Endothelial cell of umbilical vein (primary cell): ENCODE data around the gene ACVR2B. TPM values are rescaled to one million over a fixed set of nuclear protein-coding genes. Genes with fewer than 3 reads are reported as not detected.

Experiments
- BruUV-seq: library from RNA; stranded (reverse); fragments of 400-500 nt; replicated peaks from 2 replicates; lab custom pipeline; 2021; lab: Mats Ljungman, UMichigan
- CTCF ChIA-PET: fragments of 300-600, 350-600 bp; sonication (Branson Sonifier 250); formaldehyde crosslinking; loops from one replicate; lab custom pipeline; 2021; ENCODE audit warnings: antibody characterized with exemption, inconsistent platforms; lab: Charles Lee
- POLR2A ChIA-PET: fragments of 300-600, 350-600 bp; sonication (Branson Sonifier 250); formaldehyde crosslinking; loops from one replicate; lab custom pipeline; 2021; ENCODE audit warnings: antibody characterized with exemption, inconsistent platforms; lab: Charles Lee
- DNase-seq: peaks from one replicate; pipeline ENCODE4 v3.0.0-alpha.2; 2011; ENCODE audit warnings: low read depth, low spot score
- FAIRE-seq: peaks from 2 replicates; lab custom pipeline; 2011; peaks lifted over from hg19 to GRCh38; lab: Jason Lieb, UNC
- H2AFZ ChIP-seq: 2 replicates; pipeline ENCODE4 v1.6.0; 2012; ENCODE audit warnings: low read depth, low read length, control low read depth, inconsistent platforms
- H3K27ac ChIP-seq: 2 replicates; pipeline ENCODE4 v1.5.1; 2011; ENCODE audit warnings: low read depth, mild to moderate bottlenecking, control low read depth, low read length, moderate library complexity; ENCODE audit not compliant: insufficient read depth
- H3K27me3 ChIP-seq, 2 experiments: 2 replicates each; pipeline versions ENCODE4 v1.6.0 to v1.6.1; 2011; ENCODE audit warnings: low read length in 2 of 2, mixed read lengths in 1 of 2; ENCODE audit not compliant: control insufficient read depth in 2 of 2, insufficient read depth in 2 of 2
- H3K36me3 ChIP-seq, 2 experiments: 2 replicates in 1 of 2; 3 replicates in 1 of 2; pipeline ENCODE4 v1.5.1; 2011; ENCODE audit warnings: low read length in 2 of 2, mild to moderate bottlenecking in 1 of 2, moderate library complexity in 1 of 2; ENCODE audit not compliant: control insufficient read depth in 2 of 2, insufficient read depth in 2 of 2; ENCODE audit errors: extremely low read depth in 1 of 2
- H3K4me1 ChIP-seq: 3 replicates; pipeline ENCODE4 v1.5.1; 2011; ENCODE audit warnings: mild to moderate bottlenecking, low read length; ENCODE audit not compliant: control insufficient read depth, insufficient read depth; ENCODE audit errors: extremely low read depth
- H3K4me2 ChIP-seq: 2 replicates; pipeline ENCODE4 v1.6.1; 2011; ENCODE audit warnings: low read length, control low read depth, mixed read lengths; ENCODE audit not compliant: insufficient read depth
- H3K4me3 ChIP-seq, 3 experiments: fragments of 200-600 bp in 1 of 3; sonication (generic), shearing (Covaris generic) in 1 of 3; replicated peaks in 1 of 3; 2 replicates each; pipeline ENCODE4 v1.5.1; 2011 to 2016; ENCODE audit warnings: control low read depth in 3 of 3, low read length in 3 of 3, mild to moderate bottlenecking in 2 of 3, inconsistent platforms in 1 of 3, low read depth in 1 of 3, moderate library complexity in 1 of 3; ENCODE audit not compliant: insufficient read depth in 1 of 3
- H3K79me2 ChIP-seq: 2 replicates; pipeline ENCODE4 v1.6.0; 2012; ENCODE audit warnings: low read length, inconsistent platforms; ENCODE audit not compliant: control insufficient read depth, insufficient read depth
- H3K9ac ChIP-seq: replicated peaks from 2 replicates; pipeline ENCODE3; 2011; ENCODE audit warnings: low read length, control low read depth; ENCODE audit not compliant: insufficient read depth; ENCODE audit errors: extremely low read depth
- H3K9me1 ChIP-seq: replicated peaks from 3 replicates; pipeline ENCODE4 v1.6.0; 2011; ENCODE audit warnings: mild to moderate bottlenecking, low read length; ENCODE audit not compliant: control insufficient read depth, insufficient read depth; ENCODE audit errors: extremely low read depth
- H3K9me3 ChIP-seq: replicated peaks from 2 replicates; pipeline ENCODE4 v1.5.1; 2012; ENCODE audit warnings: low read length, inconsistent platforms; ENCODE audit not compliant: control insufficient read depth, insufficient read depth
- H4K20me1 ChIP-seq: replicated peaks from 2 replicates; pipeline ENCODE3; 2011; ENCODE audit warnings: mild to moderate bottlenecking, low read length; ENCODE audit not compliant: control insufficient read depth, insufficient read depth; ENCODE audit errors: extremely low read depth
- FOS ChIP-seq: IDR thresholded peaks from 2 replicates; pipeline ENCODE4 v1.6.1; 2011; ENCODE audit warnings: mild to moderate bottlenecking, low read length, moderate library complexity, borderline replicate concordance; ENCODE audit not compliant: insufficient read depth
- JUN ChIP-seq: IDR thresholded peaks from 2 replicates; pipeline ENCODE4 v1.6.1; 2011; ENCODE audit warnings: borderline replicate concordance, low read depth; ENCODE audit not compliant: insufficient read length, insufficient read depth
- MAX ChIP-seq: IDR thresholded peaks from 2 replicates; pipeline ENCODE4 v1.6.1; 2011; ENCODE audit not compliant: insufficient read depth, insufficient read length
- MYC ChIP-seq: IDR thresholded peaks from one replicate; pipeline ENCODE4 v1.6.1; 2011; ENCODE audit warnings: mild to moderate bottlenecking, low read depth, low read length
- POLR2A ChIP-seq: IDR thresholded peaks from 2 replicates; pipeline ENCODE4 v1.6.1; 2012; ENCODE audit warnings: low read depth, mild to moderate bottlenecking, control low read depth, low read length
- POLR2AphosphoS5 ChIP-seq: IDR thresholded peaks from 2 replicates; pipeline ENCODE4 v1.6.1; 2012; ENCODE audit warnings: low read depth, mild to moderate bottlenecking, control low read depth, low read length, moderate library complexity; ENCODE audit not compliant: insufficient read depth
- dilution Hi-C: fragments of 300-500 bp; cut with MboI; formaldehyde crosslinking; loops from one replicate; pipeline ENCODE4 v1.15.0; 2019; ENCODE audit warnings: low sequenced_read_pairs; ENCODE audit not compliant: extremely low pct_ligation_motif_present
- intact Hi-C: fragments of 100-400 bp; cut with micrococcal nuclease; formaldehyde crosslinking; loops from one replicate; pipeline ENCODE4 v1.10.0; 2022
- polyA plus RNA-seq, 4 experiments: library from polyadenylated mRNA; depleted of rRNA in 3 of 4; stranded (reverse) in 3 of 4; unstranded in 1 of 4; fragments of >200 nt; gene quantifications; 2 replicates each; pipeline versions ENCODE4 v1.2.1 to v1.2.3, GENCODE V29; 2011 to 2012; ENCODE audit warnings: missing spikeins in 1 of 4
- total RNA-seq: library from RNA; stranded (reverse); gene quantifications from 2 replicates; pipeline ENCODE4 v1.2.3, GENCODE V29; 2021
- TF ChIP-seq, protein P1 (sequence below), 2 donors: IDR thresholded peaks; 1 replicate in 1 of 2; 2 replicates in 1 of 2; pipeline ENCODE4 v1.5.1; 2011; ENCODE audit warnings: low read length in 2 of 2, mild to moderate bottlenecking in 2 of 2, moderate library complexity in 2 of 2, control low read depth in 1 of 2, inconsistent platforms in 1 of 2, low read depth in 1 of 2; ENCODE audit not compliant: insufficient read depth in 1 of 2; ENCODE audit errors: extremely low read depth in 1 of 2

Gene ACVR2B
- total and polyA plus RNA-seq, 2 donors (not counting 3 experiments of a cell fraction or from before 2014, with no cell fraction given): 2.0 to 4.9 TPM

- H2AFZ ChIP-seq: no peak overlapping the region
- no TSS peak for BruUV-seq
- H3K4me3 ChIP-seq: no peak overlapping the region
- no peak for FAIRE-seq
- no peak for DNase-seq
- H3K4me1 ChIP-seq: no peaks in the 10 kb centered on the region
- no peaks in the 10 kb centered on the region for H3K27me3 ChIP-seq
- H3K79me2 ChIP-seq: no peaks in the 10 kb centered on the region
- H4K20me1 ChIP-seq: no peaks in the 10 kb centered on the region
- H3K27ac ChIP-seq: no peak overlapping the region
- no peaks in the 10 kb centered on the region for H3K9me3 ChIP-seq
- intact Hi-C loops (no loop called here), dilution Hi-C loops (no loop called here)
- CTCF ChIA-PET: interaction anchor here (0.8 kb wide), 1 partner anchor 13 kb away, joined by 4 read pairs; no protein-coding TSS in a partner anchor
- H3K9me1 ChIP-seq: no peaks in the 10 kb centered on the region
- H3K9ac ChIP-seq: no peak overlapping the region
- POLR2A ChIA-PET: no interaction called here
- H3K36me3 ChIP-seq: no peaks in the 10 kb centered on the region
- TF ChIP-seq JUN: no peak
- TF ChIP-seq, protein P1, sequence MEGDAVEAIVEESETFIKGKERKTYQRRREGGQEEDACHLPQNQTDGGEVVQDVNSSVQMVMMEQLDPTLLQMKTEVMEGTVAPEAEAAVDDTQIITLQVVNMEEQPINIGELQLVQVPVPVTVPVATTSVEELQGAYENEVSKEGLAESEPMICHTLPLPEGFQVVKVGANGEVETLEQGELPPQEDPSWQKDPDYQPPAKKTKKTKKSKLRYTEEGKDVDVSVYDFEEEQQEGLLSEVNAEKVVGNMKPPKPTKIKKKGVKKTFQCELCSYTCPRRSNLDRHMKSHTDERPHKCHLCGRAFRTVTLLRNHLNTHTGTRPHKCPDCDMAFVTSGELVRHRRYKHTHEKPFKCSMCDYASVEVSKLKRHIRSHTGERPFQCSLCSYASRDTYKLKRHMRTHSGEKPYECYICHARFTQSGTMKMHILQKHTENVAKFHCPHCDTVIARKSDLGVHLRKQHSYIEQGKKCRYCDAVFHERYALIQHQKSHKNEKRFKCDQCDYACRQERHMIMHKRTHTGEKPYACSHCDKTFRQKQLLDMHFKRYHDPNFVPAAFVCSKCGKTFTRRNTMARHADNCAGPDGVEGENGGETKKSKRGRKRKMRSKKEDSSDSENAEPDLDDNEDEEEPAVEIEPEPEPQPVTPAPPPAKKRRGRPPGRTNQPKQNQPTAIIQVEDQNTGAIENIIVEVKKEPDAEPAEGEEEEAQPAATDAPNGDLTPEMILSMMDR (IDR thresholded peaks at IDR 0.05; ENCODE audit: extremely low read depth in 1 of 2, insufficient read depth in 1 of 2, low read depth in 1 of 2, low read length in 2 of 2): no peak
- no peak for TF ChIP-seq MYC
- TF ChIP-seq MAX: no peak
- TF ChIP-seq POLR2AphosphoS5: no peak
- no peak overlapping the region for H3K4me2 ChIP-seq
Measured at GRCh38 chr3:38534180-38534579, 80.5 kb downstream of the ACVR2B start.

DNA sequence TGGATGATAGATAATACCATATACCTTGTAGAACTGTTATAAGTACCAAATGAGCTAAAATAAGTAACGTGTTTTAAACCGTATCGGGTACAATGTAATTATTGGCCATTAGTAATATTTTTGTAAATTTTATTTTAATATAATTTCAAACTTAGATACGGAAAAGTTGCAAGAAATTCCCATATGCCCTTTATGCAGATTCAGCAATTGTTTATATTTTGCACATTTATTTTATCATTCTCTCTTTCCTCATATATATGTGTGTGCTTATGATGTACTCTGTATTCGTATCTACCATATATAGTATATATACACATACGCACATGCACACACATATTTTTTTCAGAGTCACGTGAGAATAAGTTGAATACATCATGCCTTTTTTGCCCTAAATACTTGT is 80.9 kb downstream of the ACVR2B start:
- Histone ChIP-seq H3K27ac (no peak overlapping the region), H3K9ac (no peak overlapping the region), H3K79me2 (no peaks in the 10 kb centered on the region), H3K4me3 (no peak overlapping the region), H3K9me3 (no peaks in the 10 kb centered on the region), H3K4me2 (no peak overlapping the region), H3K9me1 (no peaks in the 10 kb centered on the region), H3K36me3 (no peaks in the 10 kb centered on the region), H3K4me1 (no peaks in the 10 kb centered on the region), H3K27me3 (no peaks in the 10 kb centered on the region), H2AFZ (no peak overlapping the region), H4K20me1 (no peaks in the 10 kb centered on the region)
- FAIRE-seq (no peak), DNase-seq (no peak)
- POLR2A ChIA-PET: no interaction called here
- intact Hi-C loops: no loop called here
- CTCF ChIA-PET: interaction anchor here (0.8 kb wide), 1 partner anchor 13 kb away, joined by 4 read pairs; no protein-coding TSS in a partner anchor
- dilution Hi-C loops: no loop called here
- no TSS peak for BruUV-seq
- TF ChIP-seq POLR2A (no peak), POLR2AphosphoS5 (no peak), MAX (no peak), FOS (no peak)
